Pancreas (tissue), 10 donors: ENCODE results near the gene LZTS3. TPM values are rescaled to one million over a fixed set of nuclear protein-coding genes. Genes with fewer than 3 reads are reported as not detected.

Experiments
- ATAC-seq, 4 donors: fragments of 200-7000 bp; cut with Tn5 transposase; one replicate each; pipeline versions ENCODE4 v1.8.0 to v1.9.1; 2020; ENCODE audit warnings: mild to moderate bottlenecking in 4 of 4, moderate library complexity in 4 of 4
- DNase-seq, 6 donors: peaks; one replicate each; pipeline ENCODE4 v3.0.0-alpha.2; 2020
- FAIRE-seq: peaks from 2 replicates; lab custom pipeline; 2012; peaks lifted over from hg19 to GRCh38; lab: Jason Lieb, UNC
- H3K27ac ChIP-seq, 4 donors: fragments of 200-600 bp; sonication (generic); 1 replicate in 3 of 4; 2 replicates in 1 of 4; pipeline versions ENCODE4 v1.5.0 to v1.8.0; 2020
- H3K27me3 ChIP-seq, 4 donors: fragments of 200-600 bp; one replicate each; pipeline ENCODE4 v1.8.0; 2021
- H3K36me3 ChIP-seq, 3 donors: fragments of 200-600 bp; sonication (generic) in 1 of 3; one replicate each; pipeline versions ENCODE4 v1.5.0 to v1.8.0; 2020 to 2021
- H3K4me1 ChIP-seq, 3 donors: fragments of 200-600 bp; one replicate each; pipeline ENCODE4 v1.8.0; 2021
- H3K4me3 ChIP-seq, 4 donors: fragments of 200-600 bp; sonication (generic) in 2 of 4; one replicate each; pipeline versions ENCODE4 v1.5.0 to v1.8.0; 2020 to 2021
- H3K9me3 ChIP-seq, 4 donors: fragments of 200-600 bp; one replicate each; pipeline ENCODE4 v1.8.0; 2021
- CTCF ChIP-seq, 4 donors: fragments of 200-600 bp; sonication (generic) in 3 of 4; IDR thresholded peaks; one replicate each; pipeline versions ENCODE4 v1.5.0 to v1.8.0; 2021; ENCODE audit warnings: antibody characterized with exemption in 4 of 4
- WGBS, 2 donors: extraction: QIAGEN DNeasy Blood & Tissue Kit; methylation state at CpG; one replicate each; pipeline ENCODE4 v1.1.7; 2013; 5-methylcytosine and 5-hydroxymethylcytosine counted together
- intact Hi-C, 3 donors: fragments of 100-400 bp; cut with DNase I; formaldehyde crosslinking; loops; one replicate each; pipeline versions ENCODE4 v1.11.1 to v1.14.2; 2022
- polyA plus RNA-seq, 2 donors: library from polyadenylated mRNA; stranded (reverse); fragments of 200-250 nt; gene quantifications; one replicate each; pipeline ENCODE4 v1.2.3, GENCODE V29; 2013
- total RNA-seq, 6 donors: library from RNA; stranded (reverse); fragmentation: NEBNext Ultra II Directional in 4 of 6; extraction: Animal tissue kit (Norgen Biotek cat#: 25700) in 4 of 6; gene quantifications; one replicate each; pipeline versions ENCODE4 v1.2.1 to v1.2.4, GENCODE V29; 2021 to 2023
- donor health status: healthy with polysubstance abuse.
- donor health status: DM: no; HTN: no; CAD: no; lungs with moderate emphysema.
- donor health status: DM: no; HTN: no; CAD: no.
- donor health status: control.
- donor health status: control.
- donor health status: Bipolar disorder and iron deficiency.
- donor health status: DM: yes; HTN: yes; CAD: no.
- donor health status: DM: no; HTN: no; CAD: no.
- donor health status: DM: no; HTN: no; CAD: no.
- donor health status: DM: yes; HTN: yes; CAD: no.

LZTS3 gene
- total and polyA plus RNA-seq, 8 donors = 17.5 to 30.5 (median 18.7) TPM

- no peak for ATAC-seq
- H3K27ac ChIP-seq = no peak overlapping the region
- no peak for TF ChIP-seq CTCF (IDR thresholded peaks at IDR 0.05)
- WGBS, 2 donors = 97% methylated on average over 1 of the region's 1 CpG
- H3K4me1 ChIP-seq = no peaks in the 10 kb centered on the region
- H3K36me3 ChIP-seq = peaks cover 0 to 14% (median 8%) of the 10 kb centered on the region in 3 donors
- no peaks in the 10 kb centered on the region for H3K27me3 ChIP-seq
- no peak overlapping the region for H3K4me3 ChIP-seq
- no peak for FAIRE-seq
- DNase-seq = no peak
- intact Hi-C loops = no loop called here
- no peaks in the 10 kb centered on the region for H3K9me3 ChIP-seq
Observed at GRCh38 chr20:3123542-3123941, 49.8 kb downstream of the LZTS3 start.

DNA sequence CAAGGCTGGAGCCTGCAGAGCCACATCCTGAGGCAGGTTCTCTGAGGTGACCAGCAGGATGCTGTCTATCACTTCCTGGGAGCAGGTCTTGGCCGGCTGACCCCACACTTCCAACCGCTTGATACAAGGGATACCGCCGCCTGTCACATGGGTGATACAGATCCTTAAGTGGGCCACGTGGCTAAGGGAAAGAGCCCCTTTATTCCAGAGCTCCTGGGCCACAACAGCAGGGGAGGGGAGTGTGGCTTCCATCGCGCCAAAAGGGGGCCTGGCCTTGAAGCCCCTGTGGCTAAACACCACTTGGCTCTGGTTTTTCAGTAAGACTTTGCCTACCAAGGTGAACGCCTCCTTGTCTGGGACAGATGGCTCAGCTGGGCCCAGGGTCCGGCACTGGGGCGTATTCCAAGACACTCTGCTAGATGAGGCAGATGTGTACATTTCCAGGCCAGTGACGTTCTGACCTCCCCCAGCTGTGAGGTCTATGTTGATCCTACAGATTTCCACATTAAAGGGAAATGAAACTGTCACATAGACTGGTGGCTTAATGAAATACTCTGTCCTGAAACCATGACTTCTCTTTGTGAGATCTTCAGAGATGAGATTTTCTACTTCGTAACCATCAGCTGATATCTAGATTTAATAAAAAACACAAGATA is 51.3 kb downstream of the LZTS3 start:
- no peak overlapping the region for H3K4me3 ChIP-seq
- no peak for FAIRE-seq
- H3K9me3 ChIP-seq = no peaks in the 10 kb centered on the region
- no peaks in the 10 kb centered on the region for H3K4me1 ChIP-seq
- no peak for ATAC-seq
- H3K27me3 ChIP-seq = no peaks in the 10 kb centered on the region
- peaks cover 0 to 14% (median 8%) of the 10 kb centered on the region in 3 donors for H3K36me3 ChIP-seq
- no peak overlapping the region for H3K27ac ChIP-seq
- intact Hi-C loops = no loop called here
- TF ChIP-seq CTCF (IDR thresholded peaks at IDR 0.05) = no peak
- no peak for DNase-seq
- 92 to 95% methylated on average over 12 of the region's 12 CpGs for WGBS, 2 donors

GRCh38 chr20:3121271-3121911 is 52.0 kb downstream of the LZTS3 start:
- Histone ChIP-seq H3K36me3 (peaks cover 0 to 14% (median 8%) of the 10 kb centered on the region in 3 donors), H3K4me3 (no peak overlapping the region), H3K9me3 (no peaks in the 10 kb centered on the region), H3K27ac (no peak overlapping the region), H3K27me3 (no peaks in the 10 kb centered on the region), H3K4me1 (no peaks in the 10 kb centered on the region)
- intact Hi-C loops = no loop called here
- ATAC-seq (no peak), FAIRE-seq (no peak), DNase-seq (no peak)
- TF ChIP-seq CTCF (IDR thresholded peaks at IDR 0.05) = no peak
- WGBS, 2 donors = 78 to 82% methylated on average over 11 of the region's 11 CpGs

DNA sequence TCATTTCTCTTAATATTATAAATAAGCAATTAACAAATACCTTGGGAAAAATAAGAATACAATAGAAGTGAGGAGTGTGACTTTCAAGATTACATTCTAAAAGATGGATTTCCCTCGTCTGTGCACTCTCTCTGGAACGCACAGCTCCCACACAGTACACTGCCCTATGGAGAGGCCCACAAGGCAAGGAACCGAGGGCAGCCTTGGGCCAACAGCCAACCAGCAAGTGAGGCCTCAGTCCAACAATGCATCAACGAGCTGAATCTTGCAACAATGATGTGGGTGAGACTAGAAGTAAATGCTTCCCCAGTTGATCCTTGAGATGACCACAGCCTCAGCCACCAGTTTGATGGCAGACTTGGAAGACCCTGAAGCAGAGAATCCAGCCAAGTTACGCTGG is 54.3 kb downstream of the LZTS3 start:
- Histone ChIP-seq H3K27me3 (no peaks in the 10 kb centered on the region), H3K4me1 (no peaks in the 10 kb centered on the region), H3K9me3 (no peaks in the 10 kb centered on the region), H3K36me3 (peaks cover 0 to 14% (median 8%) of the 10 kb centered on the region in 3 donors), H3K27ac (no peak overlapping the region), H3K4me3 (no peak overlapping the region)
- FAIRE-seq (no peak), DNase-seq (no peak), ATAC-seq (no peak)
- no peak for TF ChIP-seq CTCF (IDR thresholded peaks at IDR 0.05)
- 64 to 74% methylated on average over 5 of the region's 5 CpGs for WGBS, 2 donors
- intact Hi-C loops = loop anchor here in 1 of 3 donors (10.0 kb wide), 2 partner anchors 56 to 64 kb away; partner anchors contain the start of gene LZTS3
